ENCODE measurements around the gene HLA-DMB. TPM values are rescaled to one million over a fixed set of nuclear protein-coding genes. Genes with fewer than 3 reads are reported as not detected.

HLA-DMB gene
- total RNA-seq, 1 experiment from 2014 or later: 3.3 TPM

DNA sequence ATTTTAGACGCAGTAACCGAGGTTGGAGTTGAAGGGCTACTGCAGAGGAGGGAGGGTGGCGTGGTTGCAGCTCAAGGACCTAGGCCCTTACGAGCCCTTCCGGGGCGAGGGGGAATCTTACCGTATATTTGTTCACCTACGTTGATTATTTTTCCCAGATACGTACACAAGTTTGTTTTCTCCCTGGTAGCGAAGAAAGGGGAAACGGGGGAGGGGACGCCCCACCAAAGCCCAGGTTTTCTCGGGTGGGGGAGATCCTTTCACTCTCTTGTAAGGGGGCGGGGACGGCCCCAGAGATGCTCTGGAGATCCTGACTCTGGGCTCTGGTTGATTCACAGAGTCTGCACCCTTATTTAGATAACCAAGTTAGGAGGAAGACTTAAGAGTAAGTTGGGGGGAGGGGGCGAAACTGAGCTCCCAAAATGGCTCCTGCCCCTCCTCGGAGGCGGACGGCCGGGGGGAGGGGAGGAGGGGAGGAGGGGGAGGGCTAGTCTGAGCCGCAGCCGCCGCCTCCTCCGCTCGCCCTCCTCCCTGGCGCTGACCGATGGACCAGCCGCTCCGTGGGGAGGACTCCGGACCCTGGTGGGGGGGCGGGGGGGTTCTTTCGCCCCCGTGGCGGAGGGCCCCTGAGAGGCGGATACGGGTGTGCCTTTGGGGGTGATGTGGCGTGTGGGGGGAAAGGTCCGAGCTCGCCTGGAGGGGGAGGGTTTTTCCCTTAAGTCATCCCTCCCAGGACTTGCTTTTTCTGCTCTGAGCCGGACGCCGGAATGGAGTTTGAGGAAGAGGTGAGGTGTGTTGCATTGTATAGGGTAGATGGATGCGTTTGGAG lies 29.8 kb upstream of the HLA-DMB start:
- H4K20me1 ChIP-seq (ENCODE audit: insufficient read depth): peaks cover 31% of the 10 kb centered on the region; the same call in 1 of the 2 replicates
- H3K4me1 ChIP-seq (ENCODE audit: control insufficient read depth in 1 of 2, insufficient read depth in 2 of 2, low read length in 2 of 2): peaks cover 15 to 63% of the 10 kb centered on the region in 2 experiments
- no peaks in the 10 kb centered on the region for H3K27me3 ChIP-seq (ENCODE audit: insufficient read depth, low read length)
- H2AFZ ChIP-seq (ENCODE audit: low read depth, low read length, poor library complexity, severe bottlenecking): no peak overlapping the region
- ATAC-seq (peak; percentile 6; the same call in 1 of the 2 replicates), DNase-seq (ENCODE audit: low read depth, low spot score) (peak; percentile 60)
- peak overlapping the region; percentile 92 for H3K9ac ChIP-seq (ENCODE audit: low read length)
- H3K79me2 ChIP-seq (ENCODE audit: insufficient read depth, low read length): peaks cover 79% of the 10 kb centered on the region
- peak overlapping the region; percentile 97 for H3K27ac ChIP-seq (ENCODE audit: low read depth, low read length)
- RAD21 ChIA-PET (ENCODE audit: low non-redundant PET in 1 of 2, low total read pairs in 2 of 2, uncharacterized antibody in 2 of 2, unreplicated experiment in 2 of 2): interaction anchor here in 1 of 2 experiments (1.7 kb wide), 1 partner anchor 76 kb away, joined by 4 read pairs; no protein-coding TSS in a partner anchor
- H3K36me3 ChIP-seq (ENCODE audit: control insufficient read depth in 1 of 2, insufficient read depth in 2 of 2, low read length in 2 of 2): peaks cover 22 to 33% of the 10 kb centered on the region in 2 experiments
- TF ChIP-seq POLR2AphosphoS5 (IDR thresholded peaks at IDR 0.05; ENCODE audit: low read depth, low read length) (peak; percentile 18), SIN3A (IDR thresholded peaks at IDR 0.05; ENCODE audit: low read depth) (no peak), POLR2A (IDR thresholded peaks at IDR 0.05; ENCODE audit: borderline replicate concordance, extremely low read depth, insufficient read depth, insufficient read length) (peak; percentile 11), CEBPB (IDR thresholded peaks at IDR 0.05; ENCODE audit: low read depth) (no peak), YY1 (IDR thresholded peaks at IDR 0.05; ENCODE audit: extremely low read depth, insufficient replicate concordance, low read depth, low read length) (peak; percentile 88)
- intact Hi-C loops (cut with micrococcal nuclease): no loop called here
- no TSS peak for BruUV-seq (replicated peaks)
- H3K4me2 ChIP-seq (ENCODE audit: low read length): peak overlapping the region; percentile 84
- no peaks in the 10 kb centered on the region for H3K9me3 ChIP-seq (ENCODE audit: control insufficient read depth in 1 of 2, insufficient read depth in 1 of 2, low read depth in 1 of 2, low read length in 2 of 2)
- H3K4me3 ChIP-seq (replicated peaks in 1 of 2; ENCODE audit: low read depth in 1 of 2, low read length in 2 of 2): peak overlapping the region; percentile 82 to 92
- POLR2A ChIA-PET: interaction anchor here (0.6 to 8.1 kb wide), 19 partner anchors 8 to 741 kb away, joined by 3 to 227 read pairs (median 9); partner anchors contain the start of genes HLA-DMA, HLA-DMB, PSMB9 and TAP1
- no peaks in the 10 kb centered on the region for H3K9me2 ChIP-seq (ENCODE audit: insufficient read depth)
- CTCF ChIA-PET: interaction anchor here (0.8 to 7.8 kb wide), 6 partner anchors 14 to 132 kb away, joined by 3 to 73 read pairs (median 17); partner anchors contain the start of genes HLA-DMA and TAP2

DNA sequence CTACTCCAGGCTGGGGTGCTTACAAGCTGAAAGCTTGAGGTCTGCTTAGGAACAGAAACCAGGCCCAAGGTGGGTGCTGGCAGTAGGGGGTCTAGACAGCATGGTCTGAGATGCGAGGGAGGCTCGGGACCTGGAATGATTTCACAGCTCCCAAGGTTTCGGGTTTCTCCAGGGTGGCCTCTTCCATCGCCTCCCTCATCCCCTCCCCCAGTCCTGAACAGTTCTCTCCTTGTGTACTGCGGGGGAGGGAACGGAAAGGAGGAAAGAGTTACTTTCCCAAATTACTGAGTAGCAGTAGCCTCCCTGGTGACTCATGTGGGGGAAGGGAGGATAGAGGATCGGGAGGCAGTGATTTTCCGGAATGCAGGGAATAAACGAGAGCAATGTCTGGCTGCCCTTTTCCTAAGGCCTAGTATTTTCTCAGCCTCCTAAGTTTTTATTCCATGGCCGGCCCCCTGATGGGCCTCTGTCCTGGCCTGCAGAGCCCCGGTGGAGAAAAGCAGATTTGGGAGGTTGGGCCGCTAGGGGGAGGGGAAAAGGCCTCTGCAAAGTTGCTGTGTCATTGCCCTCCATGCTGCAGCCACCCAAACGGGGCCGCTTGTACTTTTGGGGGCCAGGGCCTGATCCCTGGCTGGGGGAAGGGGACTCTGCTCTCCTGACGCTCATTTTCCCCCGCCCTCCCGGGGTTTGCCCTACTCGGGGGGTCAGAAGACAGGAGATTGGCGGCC lies 29.0 kb upstream of the HLA-DMB start:
- RAD21 ChIA-PET (ENCODE audit: low non-redundant PET in 1 of 2, low total read pairs in 2 of 2, uncharacterized antibody in 2 of 2, unreplicated experiment in 2 of 2): no interaction called here
- H3K27ac ChIP-seq (ENCODE audit: low read depth, low read length): peak overlapping the region; percentile 97
- H3K36me3 ChIP-seq (ENCODE audit: control insufficient read depth in 1 of 2, insufficient read depth in 2 of 2, low read length in 2 of 2): peaks cover 17 to 25% of the 10 kb centered on the region in 2 experiments
- DNase-seq (ENCODE audit: low read depth, low spot score) (peak; percentile 82), ATAC-seq (peak; percentile 8)
- H3K9ac ChIP-seq (ENCODE audit: low read length): peak overlapping the region; percentile 92
- POLR2A ChIA-PET: interaction anchor here (0.7 to 8.1 kb wide), 12 partner anchors 8 to 302 kb away, joined by 3 to 227 read pairs (median 9); partner anchors contain the start of genes HLA-DMA, HLA-DMB, RPS18 and VPS52
- no peaks in the 10 kb centered on the region for H3K27me3 ChIP-seq (ENCODE audit: insufficient read depth, low read length)
- H4K20me1 ChIP-seq (ENCODE audit: insufficient read depth): peaks cover 24% of the 10 kb centered on the region; the same call in 1 of the 2 replicates
- no peak overlapping the region for H2AFZ ChIP-seq (ENCODE audit: low read depth, low read length, poor library complexity, severe bottlenecking)
- intact Hi-C loops (cut with micrococcal nuclease): loop anchor here (5.0 kb wide), 1 partner anchor 83 kb away; no protein-coding TSS in a partner anchor
- peaks cover 71% of the 10 kb centered on the region for H3K79me2 ChIP-seq (ENCODE audit: insufficient read depth, low read length)
- H3K4me3 ChIP-seq (replicated peaks in 1 of 2; ENCODE audit: low read depth in 1 of 2, low read length in 2 of 2): peak overlapping the region; percentile 82 to 92
- no peaks in the 10 kb centered on the region for H3K9me3 ChIP-seq (ENCODE audit: control insufficient read depth in 1 of 2, insufficient read depth in 1 of 2, low read depth in 1 of 2, low read length in 2 of 2)
- CTCF ChIA-PET: interaction anchor here (2.4 to 7.8 kb wide), 5 partner anchors 14 to 132 kb away, joined by 13 to 73 read pairs (median 18); partner anchors contain the start of genes HLA-DMA and TAP2
- TF ChIP-seq JUND (IDR thresholded peaks at IDR 0.05) (no peak), POLR2AphosphoS5 (IDR thresholded peaks at IDR 0.05; ENCODE audit: low read depth, low read length) (peak; percentile 35), POLR2A (IDR thresholded peaks at IDR 0.05; ENCODE audit: borderline replicate concordance, extremely low read depth, insufficient read depth, insufficient read length) (peak; percentile 32), ZFX (IDR thresholded peaks at IDR 0.05) (peak; percentile 84), YY1 (IDR thresholded peaks at IDR 0.05; ENCODE audit: extremely low read depth, insufficient replicate concordance, low read depth, low read length) (peak; percentile 87), SRF (IDR thresholded peaks at IDR 0.05; ENCODE audit: low read depth) (no peak)
- TF ChIP-seq, protein P1, sequence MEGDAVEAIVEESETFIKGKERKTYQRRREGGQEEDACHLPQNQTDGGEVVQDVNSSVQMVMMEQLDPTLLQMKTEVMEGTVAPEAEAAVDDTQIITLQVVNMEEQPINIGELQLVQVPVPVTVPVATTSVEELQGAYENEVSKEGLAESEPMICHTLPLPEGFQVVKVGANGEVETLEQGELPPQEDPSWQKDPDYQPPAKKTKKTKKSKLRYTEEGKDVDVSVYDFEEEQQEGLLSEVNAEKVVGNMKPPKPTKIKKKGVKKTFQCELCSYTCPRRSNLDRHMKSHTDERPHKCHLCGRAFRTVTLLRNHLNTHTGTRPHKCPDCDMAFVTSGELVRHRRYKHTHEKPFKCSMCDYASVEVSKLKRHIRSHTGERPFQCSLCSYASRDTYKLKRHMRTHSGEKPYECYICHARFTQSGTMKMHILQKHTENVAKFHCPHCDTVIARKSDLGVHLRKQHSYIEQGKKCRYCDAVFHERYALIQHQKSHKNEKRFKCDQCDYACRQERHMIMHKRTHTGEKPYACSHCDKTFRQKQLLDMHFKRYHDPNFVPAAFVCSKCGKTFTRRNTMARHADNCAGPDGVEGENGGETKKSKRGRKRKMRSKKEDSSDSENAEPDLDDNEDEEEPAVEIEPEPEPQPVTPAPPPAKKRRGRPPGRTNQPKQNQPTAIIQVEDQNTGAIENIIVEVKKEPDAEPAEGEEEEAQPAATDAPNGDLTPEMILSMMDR (IDR thresholded peaks at IDR 0.05 in 2 of 3, conservative IDR thresholded peaks at IDR 0.05 in 1 of 3; ENCODE audit: borderline replicate concordance in 1 of 3, insufficient read depth in 1 of 3, low read depth in 2 of 3, low read length in 2 of 3): peak in 2 of 3 experiments; percentile 12 to 27; a peak in 2 of 6 replicates
- H3K4me2 ChIP-seq (ENCODE audit: low read length): peak overlapping the region; percentile 84
- H3K9me2 ChIP-seq (ENCODE audit: insufficient read depth): no peaks in the 10 kb centered on the region
- H3K4me1 ChIP-seq (ENCODE audit: control insufficient read depth in 1 of 2, insufficient read depth in 2 of 2, low read length in 2 of 2): peaks cover 15 to 61% of the 10 kb centered on the region in 2 experiments
- BruUV-seq (replicated peaks): no TSS peak
